Astrocyte (in vitro differentiated cells and primary cell): ENCODE measurements around the gene TXNDC17. TPM values are rescaled to one million over a fixed set of nuclear protein-coding genes. Genes with fewer than 3 reads are reported as not detected.

Experiments used
- DNase-seq: peaks from one replicate; pipeline ENCODE4 v3.0.0-alpha.2; 2010; ENCODE audit warnings: low read depth
- FAIRE-seq: peaks from 2 replicates; lab custom pipeline; 2011; peaks lifted over from hg19 to GRCh38; lab: Jason Lieb, UNC
- H2AFZ ChIP-seq: 2 replicates; pipeline ENCODE4 v1.6.0; 2012; ENCODE audit warnings: low read depth, low read length, inconsistent platforms
- H3K27ac ChIP-seq: 2 replicates; pipeline ENCODE4 v1.5.1; 2011; ENCODE audit warnings: low read depth, low read length, inconsistent platforms
- H3K27me3 ChIP-seq: 2 replicates; pipeline ENCODE4 v1.6.0; 2011; ENCODE audit warnings: low read length, inconsistent platforms; ENCODE audit not compliant: insufficient read depth
- H3K36me3 ChIP-seq: 2 replicates; pipeline ENCODE4 v1.5.1; 2011; ENCODE audit warnings: low read length, inconsistent platforms; ENCODE audit not compliant: insufficient read depth
- H3K4me1 ChIP-seq: 2 replicates; pipeline ENCODE4 v1.5.1; 2011; ENCODE audit warnings: low read length, inconsistent platforms; ENCODE audit not compliant: insufficient read depth
- H3K4me2 ChIP-seq: 2 replicates; pipeline ENCODE4 v1.6.0; 2012; ENCODE audit warnings: low read length, inconsistent platforms
- H3K4me3 ChIP-seq: 2 replicates; pipeline ENCODE4 v1.5.1; 2011; ENCODE audit warnings: low read depth, mild to moderate bottlenecking, low read length, inconsistent platforms; ENCODE audit not compliant: insufficient read depth
- H3K79me2 ChIP-seq: 2 replicates; pipeline ENCODE4 v1.6.0; 2012; ENCODE audit warnings: mild to moderate bottlenecking, low read length, inconsistent platforms; ENCODE audit not compliant: insufficient read depth
- H3K9ac ChIP-seq: 2 replicates; pipeline ENCODE4 v1.6.0; 2012; ENCODE audit warnings: mild to moderate bottlenecking, low read length, inconsistent platforms
- H3K9me3 ChIP-seq: 2 replicates; pipeline ENCODE4 v1.5.1; 2012; ENCODE audit warnings: low read depth, mild to moderate bottlenecking, low read length, inconsistent platforms; ENCODE audit not compliant: insufficient read depth
- H4K20me1 ChIP-seq: 2 replicates; pipeline ENCODE4 v1.6.0; 2012; ENCODE audit warnings: low read length, inconsistent platforms; ENCODE audit not compliant: insufficient read depth
- H3K27ac Mint-ChIP-seq: one replicate; pipeline ENCODE4 v1.8.0; 2021; ENCODE audit warnings: mild to moderate bottlenecking, mixed read lengths; ENCODE audit not compliant: unreplicated experiment
- H3K27me3 Mint-ChIP-seq: one replicate; pipeline ENCODE4 v1.8.0; 2021; ENCODE audit warnings: low read depth, mixed read lengths; ENCODE audit not compliant: unreplicated experiment
- H3K36me3 Mint-ChIP-seq: one replicate; pipeline ENCODE4 v1.8.0; 2021; ENCODE audit warnings: low read depth, mixed read lengths; ENCODE audit not compliant: unreplicated experiment
- H3K4me1 Mint-ChIP-seq: one replicate; pipeline ENCODE4 v1.8.0; 2021; ENCODE audit warnings: low read depth, mixed read lengths; ENCODE audit not compliant: unreplicated experiment
- H3K4me3 Mint-ChIP-seq: one replicate; pipeline ENCODE4 v1.8.0; 2021; ENCODE audit warnings: mild to moderate bottlenecking, moderate library complexity, mixed read lengths; ENCODE audit not compliant: unreplicated experiment
- H3K9me3 Mint-ChIP-seq: one replicate; pipeline ENCODE4 v1.8.0; 2021; ENCODE audit warnings: mild to moderate bottlenecking, mixed read lengths; ENCODE audit not compliant: unreplicated experiment
- CTCF ChIP-seq: IDR thresholded peaks from 2 replicates; pipeline ENCODE4 v1.5.1; 2011; ENCODE audit warnings: low read depth, mild to moderate bottlenecking, inconsistent platforms, low read length, moderate library complexity; ENCODE audit not compliant: insufficient read depth
- EZH2 ChIP-seq: IDR thresholded peaks from 2 replicates; pipeline ENCODE4 v1.6.1; 2012; ENCODE audit warnings: mild to moderate bottlenecking, low read length, inconsistent platforms; ENCODE audit not compliant: insufficient read depth
- total RNA-seq: library from RNA; stranded (reverse); gene quantifications from 2 replicates; pipeline ENCODE4 v1.2.1, GENCODE V29; 2021

The TXNDC17 gene
- total RNA-seq, 1 donor from 2014 or later: 158 TPM

GRCh38 chr17:6642592-6642991 is 1.7 kb downstream of the TXNDC17 start:
- peaks cover 58% of the 10 kb centered on the region for H3K79me2 ChIP-seq
- H3K4me3 Mint-ChIP-seq: peak overlapping the region; percentile 97

GRCh38 chr17:6643451-6644125 is 2.7 kb downstream of the TXNDC17 start:
- FAIRE-seq: no peak
- TF ChIP-seq CTCF (no peak), EZH2 (no peak)
- H3K4me2 ChIP-seq: peak overlapping the region; percentile 96

More at GRCh38 chr17:6642592-6642991, 1.7 kb downstream of the TXNDC17 start:
- Mint-ChIP-seq H3K4me1 (peaks cover 25% of the 10 kb centered on the region), H3K9me3 (no peaks in the 10 kb centered on the region), H3K27ac (no peak overlapping the region), H3K36me3 (peaks cover 9% of the 10 kb centered on the region), H3K27me3 (no peaks in the 10 kb centered on the region)
- H3K36me3 ChIP-seq: peaks cover 12% of the 10 kb centered on the region
- DNase-seq (no peak), FAIRE-seq (no peak)
- no peaks in the 10 kb centered on the region for H3K27me3 ChIP-seq
- no peak overlapping the region for H3K4me3 ChIP-seq
- no peak overlapping the region for H3K27ac ChIP-seq
- peak overlapping the region; percentile 96 for H3K4me2 ChIP-seq
- peaks cover 62% of the 10 kb centered on the region for H4K20me1 ChIP-seq
- H2AFZ ChIP-seq: no peak overlapping the region
- peaks cover 28% of the 10 kb centered on the region for H3K4me1 ChIP-seq
- H3K9me3 ChIP-seq: no peaks in the 10 kb centered on the region
- no peak for TF ChIP-seq EZH2
- TF ChIP-seq CTCF: no peak
- H3K9ac ChIP-seq: no peak overlapping the region

GRCh38 chr17:6648181-6648580 is 7.3 kb downstream of the TXNDC17 start:
- H3K27me3 ChIP-seq: peaks cover 7% of the 10 kb centered on the region
- peaks cover 2% of the 10 kb centered on the region for H3K36me3 Mint-ChIP-seq
- peaks cover 22% of the 10 kb centered on the region for H3K4me1 ChIP-seq
- H2AFZ ChIP-seq: no peak overlapping the region
- peaks cover 49% of the 10 kb centered on the region for H3K79me2 ChIP-seq
- no peak overlapping the region for H3K4me2 ChIP-seq
- no peak overlapping the region for H3K27ac Mint-ChIP-seq
- H3K27ac ChIP-seq: no peak overlapping the region
- H3K36me3 ChIP-seq: peaks cover 14% of the 10 kb centered on the region
- FAIRE-seq (no peak), DNase-seq (no peak)
- H3K4me1 Mint-ChIP-seq: peaks cover 16% of the 10 kb centered on the region
- H3K4me3 ChIP-seq: no peak overlapping the region
- no peak overlapping the region for H3K9ac ChIP-seq
- no peak for TF ChIP-seq EZH2
- no peak for TF ChIP-seq CTCF
- peaks cover 5% of the 10 kb centered on the region for H3K9me3 ChIP-seq
- H4K20me1 ChIP-seq: peaks cover 54% of the 10 kb centered on the region
- H3K4me3 Mint-ChIP-seq: no peak overlapping the region
- H3K9me3 Mint-ChIP-seq: no peaks in the 10 kb centered on the region
- peaks cover under 1% of the 10 kb centered on the region for H3K27me3 Mint-ChIP-seq

More at GRCh38 chr17:6643451-6644125, 2.7 kb downstream of the TXNDC17 start:
- DNase-seq: peak; percentile 61
- Histone ChIP-seq H4K20me1 (peaks cover 62% of the 10 kb centered on the region), H3K79me2 (peaks cover 58% of the 10 kb centered on the region), H3K36me3 (peaks cover 17% of the 10 kb centered on the region), H3K4me1 (peaks cover 28% of the 10 kb centered on the region), H3K27ac (no peak overlapping the region), H3K9me3 (no peaks in the 10 kb centered on the region), H3K9ac (no peak overlapping the region), H3K4me3 (no peak overlapping the region), H3K27me3 (no peaks in the 10 kb centered on the region), H2AFZ (no peak overlapping the region)
- no peaks in the 10 kb centered on the region for H3K9me3 Mint-ChIP-seq
- H3K4me3 Mint-ChIP-seq: peak overlapping the region; percentile 34
- H3K36me3 Mint-ChIP-seq: peaks cover 5% of the 10 kb centered on the region
- peaks cover 23% of the 10 kb centered on the region for H3K4me1 Mint-ChIP-seq
- peak overlapping the region; percentile 69 for H3K27ac Mint-ChIP-seq
- no peaks in the 10 kb centered on the region for H3K27me3 Mint-ChIP-seq
